GM21825 (cell line): ENCODE measurements around the gene DISP2.

Source experiments
- ATAC-seq: cut with Tn5 transposase; IDR thresholded peaks from one replicate; pipeline ENCODE4 v1.9.1; 2021; ENCODE audit warnings: mild to moderate bottlenecking, moderate library complexity; ENCODE audit not compliant: unreplicated experiment

DISP2 gene

GRCh38 chr15:40342416-40343320 is 15.4 kb upstream of the DISP2 start:
- no peak for ATAC-seq

GRCh38 chr15:40343512-40343911 is 14.5 kb upstream of the DISP2 start:
- no peak for ATAC-seq

GRCh38 chr15:40344217-40344616 is 13.8 kb upstream of the DISP2 start:
- ATAC-seq, result no peak

GRCh38 chr15:40344631-40345120 is 13.3 kb upstream of the DISP2 start:
- ATAC-seq, result no peak

- ATAC-seq, result no peak
These were observed 12.7 kb upstream of the DISP2 start for GRCh38 chr15:40345225-40345866.

- ATAC-seq, result no peak
These were observed 12.0 kb upstream of the DISP2 start for GRCh38 chr15:40345867-40346578.

GRCh38 chr15:40346579-40347558 is 11.2 kb upstream of the DISP2 start:
- ATAC-seq, result no peak

- no peak for ATAC-seq
These were observed 10.2 kb upstream of the DISP2 start for GRCh38 chr15:40347559-40348473.

- ATAC-seq, result no peak
These were observed 9.5 kb upstream of the DISP2 start for GRCh38 chr15:40348474-40348870.

- no peak for ATAC-seq
These were observed 8.9 kb upstream of the DISP2 start for GRCh38 chr15:40349163-40349562.

- no peak for ATAC-seq
These were observed 5.6 kb upstream of the DISP2 start for GRCh38 chr15:40352281-40352901.

- ATAC-seq, result no peak
These were observed 4.3 kb upstream of the DISP2 start for GRCh38 chr15:40353697-40354096.

- ATAC-seq, result no peak
These were observed 3.4 kb upstream of the DISP2 start for GRCh38 chr15:40354408-40355171.

GRCh38 chr15:40355976-40356585 is 1.9 kb upstream of the DISP2 start:
- no peak for ATAC-seq

GRCh38 chr15:40357246-40357645 is 773 bp upstream of the DISP2 start:
- ATAC-seq, result no peak

- peak; percentile 30 for ATAC-seq
These were observed 693 bp downstream of the DISP2 start for GRCh38 chr15:40358471-40359353.

- ATAC-seq, result no peak
These were observed 2.0 kb downstream of the DISP2 start for GRCh38 chr15:40360015-40360414.
